IPS-NIHi7 (cell line): Measurements from ENCODE around the gene UPK3A.
A peak's percentile ranks its signal among the peaks of the same experiment; 100 is the strongest.
"Not testable (repeated sequence)": the region's sequence is repeated elsewhere in the genome, so short reads cannot be mapped to it uniquely, and the experiment has no call there.

Experiments
- DNase-seq: peaks from one replicate; pipeline ENCODE4 v3.0.0; 2012; ENCODE audit warnings: mixed read lengths; ENCODE audit errors: extremely low spot score

Gene UPK3A

DNA sequence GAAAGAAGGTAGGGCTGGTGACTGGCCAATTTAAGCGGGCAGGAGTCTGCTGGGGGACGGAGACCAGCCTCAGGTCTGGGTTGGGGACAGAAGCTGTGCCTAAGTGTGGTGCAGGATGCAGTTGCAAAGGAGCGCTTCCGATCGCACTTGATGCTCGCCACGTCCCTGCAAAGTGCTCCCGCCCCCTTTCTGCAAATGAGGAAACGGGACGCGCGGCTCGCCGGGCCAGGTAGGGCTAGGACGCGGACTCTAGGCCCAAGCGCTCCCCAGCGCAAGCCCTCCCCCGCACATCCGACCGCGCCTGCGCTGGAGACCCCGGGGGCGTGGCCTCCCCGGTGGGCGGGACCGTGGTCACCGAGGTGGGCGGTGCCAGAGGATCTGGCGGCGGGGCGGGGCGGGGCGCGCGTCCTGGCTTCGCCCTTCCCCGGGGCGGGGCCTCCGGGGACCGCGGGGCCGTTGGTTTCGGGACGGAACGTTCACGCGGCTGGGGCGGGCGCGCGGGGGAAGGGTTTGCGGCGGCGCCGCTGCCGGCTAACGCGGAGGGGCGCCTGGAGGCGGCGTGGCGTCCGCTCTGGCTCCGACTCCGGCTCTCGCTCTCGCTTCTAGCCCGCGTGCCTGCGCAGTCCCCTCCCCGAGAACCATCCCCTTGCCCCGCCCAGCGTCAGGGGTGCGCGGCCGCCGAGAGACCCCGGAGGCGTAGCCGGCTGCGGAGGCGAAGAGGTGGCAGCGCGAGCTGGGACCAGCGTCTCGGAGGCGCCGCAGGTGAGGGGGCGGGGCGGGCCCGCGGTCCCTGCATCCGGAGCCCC is 24.9 kb downstream of the UPK3A start, which contains the start of gene FAM118A:
Gene FAM118A (plus strand): TSS at position 513 of the 806 bp plus-strand sequence. CDS start 12,446 bp downstream, outside the sequence.
- DNase-seq = peak; percentile 94

DNA sequence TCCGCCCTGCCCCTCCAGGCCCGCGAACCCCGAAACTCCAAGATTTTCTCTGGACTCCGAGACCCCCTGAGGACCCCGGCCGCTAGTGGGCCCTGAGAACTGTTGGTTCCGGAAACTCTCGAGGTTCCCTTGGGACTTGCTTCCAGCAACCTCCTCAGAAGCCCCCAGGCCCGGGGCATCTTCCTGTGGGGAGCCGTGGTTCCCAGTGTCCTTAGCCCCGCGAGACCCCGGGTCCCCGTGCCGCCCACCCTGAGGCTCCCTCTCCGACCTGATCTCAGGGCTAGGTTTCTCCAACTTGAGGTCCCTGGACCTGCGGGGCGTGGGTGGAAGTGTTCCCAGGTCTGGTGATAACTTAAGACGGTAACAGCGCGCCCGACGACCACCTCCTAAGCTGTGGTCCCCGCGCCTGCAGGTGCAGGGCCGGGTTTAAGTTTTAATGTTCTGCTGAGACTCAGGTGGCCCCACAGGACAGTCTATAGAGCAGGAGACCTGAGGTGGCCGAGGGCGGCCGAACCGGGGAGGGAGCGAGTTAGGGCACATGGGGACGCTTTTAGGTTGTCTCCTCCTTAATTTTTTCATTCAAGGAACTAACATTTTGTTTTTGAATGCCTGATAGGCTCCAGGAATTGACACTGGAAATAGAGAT is 25.7 kb downstream of the UPK3A start:
- no peak for DNase-seq

DNA sequence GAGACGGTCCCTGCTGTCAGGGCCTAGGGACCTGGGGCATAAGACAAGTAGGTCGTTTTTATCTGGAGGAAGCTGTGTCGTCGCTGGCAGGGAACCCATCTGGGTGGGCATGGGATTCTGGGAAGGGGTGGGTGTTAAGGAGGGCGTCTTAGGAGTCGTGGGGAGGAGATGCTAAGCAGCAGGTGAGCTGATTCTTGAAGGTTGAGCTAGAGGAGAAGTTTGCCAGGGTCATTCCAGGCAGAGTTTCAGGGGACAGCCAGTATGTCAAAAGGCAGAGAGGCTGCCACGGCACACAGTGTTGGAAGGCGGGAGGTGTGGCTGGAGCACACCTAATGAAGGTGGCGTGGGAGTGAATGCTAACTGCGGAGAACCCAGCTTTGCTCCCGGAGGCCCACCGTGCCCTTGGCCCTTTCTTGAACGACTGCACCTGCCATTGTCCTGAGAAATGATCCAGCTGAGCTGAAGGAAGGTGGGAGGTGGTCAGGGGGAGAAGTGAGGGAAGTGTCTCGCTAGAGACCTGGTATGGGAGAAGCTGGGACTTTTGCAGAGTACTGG is 26.3 kb downstream of the UPK3A start:
- DNase-seq = no peak

DNA sequence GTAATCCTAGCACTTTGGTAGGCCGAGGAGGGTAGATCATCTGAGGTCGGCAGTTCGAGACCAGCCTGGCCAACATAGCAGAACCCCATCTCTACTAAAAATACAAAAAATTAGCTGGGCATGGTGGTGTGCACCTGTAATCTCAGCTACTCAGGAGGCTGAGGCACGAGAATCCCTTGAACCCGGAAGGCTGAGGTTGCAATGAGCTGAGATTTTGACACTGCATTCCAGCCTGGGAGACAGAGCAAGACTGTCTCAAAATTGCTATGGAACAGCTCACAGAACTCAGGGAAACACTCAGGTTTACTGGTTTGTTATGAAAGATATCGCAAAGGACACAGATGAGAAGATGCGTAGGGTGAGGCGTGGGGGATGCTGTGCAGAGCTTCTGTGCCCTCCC is 27.7 kb downstream of the UPK3A start:
- DNase-seq = no peak

DNA sequence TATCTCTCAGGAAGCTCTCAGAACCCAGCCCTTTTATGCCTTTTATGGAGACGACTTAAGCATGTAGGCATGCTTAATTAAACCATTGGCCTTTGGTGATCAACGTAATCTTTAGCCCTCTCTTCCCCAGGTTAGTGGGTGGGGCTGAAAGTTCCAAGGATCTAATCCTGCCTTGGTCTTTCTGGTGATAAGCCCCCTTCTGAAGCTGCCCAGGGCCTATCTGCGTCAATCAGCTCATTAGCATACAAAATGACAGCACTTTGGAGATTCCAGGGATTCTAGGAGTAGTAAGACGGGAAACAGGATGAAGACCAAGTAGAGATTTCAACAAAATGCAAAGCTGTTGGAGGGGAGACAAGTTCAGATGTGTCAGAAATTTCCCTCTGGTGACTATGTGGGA is 28.1 kb downstream of the UPK3A start:
- no peak for DNase-seq

DNA sequence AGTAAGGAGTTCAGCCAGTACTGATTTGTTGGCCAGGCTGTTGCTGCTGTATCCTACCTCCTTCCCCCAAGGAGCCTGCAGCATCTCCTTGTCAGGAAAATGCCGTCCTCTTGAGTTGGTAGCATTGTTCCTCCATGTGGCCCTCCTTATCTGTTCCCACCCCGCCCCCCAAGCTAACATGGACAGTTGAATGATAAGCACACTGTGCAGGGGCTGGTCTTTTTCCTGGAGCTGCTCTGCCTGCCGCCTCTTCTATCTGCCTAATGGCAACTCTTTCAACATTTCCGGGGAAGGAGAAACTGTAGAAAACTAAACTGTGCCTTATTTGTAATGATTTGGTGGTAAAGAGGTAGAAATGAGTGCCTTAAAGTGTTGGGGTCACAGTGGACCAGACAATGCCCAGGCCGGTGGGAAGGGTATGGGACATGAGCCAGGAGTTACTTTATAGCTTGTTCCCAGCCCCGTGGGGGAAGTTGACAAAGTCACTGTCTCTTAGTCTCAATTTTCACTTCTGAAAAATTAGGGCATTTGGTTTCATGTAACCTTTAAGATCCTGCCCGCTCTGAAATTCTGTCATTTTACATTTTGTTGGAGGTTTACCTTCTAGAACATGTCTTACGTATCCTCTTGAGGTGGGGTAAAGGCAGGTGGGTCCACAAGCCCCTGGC is 29.4 kb downstream of the UPK3A start:
- no peak for DNase-seq

DNA sequence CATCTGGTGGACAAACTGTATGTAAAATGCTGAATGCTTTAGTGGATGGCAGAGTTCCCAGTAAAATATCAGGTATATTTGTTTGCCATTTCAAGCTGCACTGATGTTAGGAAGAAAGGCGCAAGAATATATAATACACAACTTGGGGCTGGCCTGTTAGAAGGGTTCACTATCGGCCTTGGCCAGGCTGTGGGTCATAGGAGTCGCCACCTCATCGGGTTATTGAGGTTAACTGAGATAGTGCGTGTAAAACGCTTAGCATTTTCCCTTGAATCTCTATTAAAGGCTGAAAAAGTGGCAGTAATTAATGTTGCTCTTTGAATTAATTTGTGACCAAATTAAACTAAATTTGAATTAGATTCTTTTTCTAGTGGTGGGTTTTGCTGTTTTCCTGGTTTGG is 30.0 kb downstream of the UPK3A start:
- no peak for DNase-seq

DNA sequence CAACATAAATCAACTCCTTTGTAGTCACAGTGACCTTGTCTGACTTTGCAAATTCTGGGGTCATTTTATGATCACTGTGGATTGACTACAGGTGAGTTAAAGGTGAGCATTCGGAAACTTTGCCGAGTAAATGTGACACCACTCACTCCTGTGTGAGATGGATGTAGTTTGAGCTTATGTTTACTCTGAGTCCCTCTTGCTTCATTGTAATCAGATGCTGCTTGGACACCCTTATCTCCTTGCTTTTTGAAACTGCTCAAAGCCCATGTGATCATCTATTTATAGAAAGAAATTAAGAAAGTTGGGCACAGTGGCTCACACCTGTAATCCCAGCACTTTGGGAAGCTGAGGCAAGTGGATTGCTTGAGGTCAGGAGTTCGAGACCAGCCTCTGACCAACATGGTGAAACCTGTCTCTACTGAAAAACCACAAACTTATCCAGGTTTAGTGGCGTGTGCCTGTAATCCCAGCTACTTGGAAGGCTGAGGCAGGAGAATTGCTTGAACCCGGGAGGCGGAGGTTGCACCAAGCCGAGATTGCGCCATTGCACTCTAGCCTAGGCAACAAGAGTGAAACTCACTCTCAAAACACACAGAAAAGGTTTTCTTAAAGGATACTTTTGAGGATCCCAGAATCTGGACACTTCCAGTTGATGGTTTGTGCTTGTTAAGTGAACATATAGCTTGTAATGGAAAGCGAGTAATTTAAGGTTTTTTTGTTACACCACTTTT is 32.2 kb downstream of the UPK3A start:
- no peak for DNase-seq

DNA sequence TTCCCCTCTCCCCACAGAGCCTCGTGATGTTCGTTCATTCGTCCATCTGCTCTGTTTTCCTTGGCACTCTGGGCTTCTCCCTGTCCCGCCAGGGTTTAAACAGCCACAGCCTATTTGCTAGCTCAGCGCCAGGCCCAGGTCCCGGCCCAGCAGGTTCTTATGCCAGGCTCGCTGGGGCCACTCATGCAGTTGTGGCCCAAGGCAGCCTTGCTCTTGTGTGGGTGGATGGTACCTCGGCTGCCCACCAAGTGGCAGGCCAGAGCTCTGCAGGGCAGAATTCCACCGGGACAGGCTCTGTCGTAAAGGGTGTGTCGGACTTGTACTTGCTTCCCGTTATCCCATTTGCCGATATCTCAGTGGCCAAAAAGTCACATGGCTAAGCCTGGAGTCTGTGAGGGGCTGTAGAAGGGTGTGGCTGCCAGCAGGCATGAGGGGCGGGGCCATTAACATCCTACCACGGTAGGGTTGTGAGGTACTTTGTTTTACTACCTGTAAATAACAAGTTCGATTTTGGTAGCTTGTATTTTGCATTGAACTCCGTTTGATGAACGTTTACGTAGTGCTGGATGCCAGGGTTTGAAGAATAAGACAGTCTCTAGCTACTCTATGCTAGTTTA is 32.9 kb downstream of the UPK3A start:
- DNase-seq = peak; percentile 31

DNA sequence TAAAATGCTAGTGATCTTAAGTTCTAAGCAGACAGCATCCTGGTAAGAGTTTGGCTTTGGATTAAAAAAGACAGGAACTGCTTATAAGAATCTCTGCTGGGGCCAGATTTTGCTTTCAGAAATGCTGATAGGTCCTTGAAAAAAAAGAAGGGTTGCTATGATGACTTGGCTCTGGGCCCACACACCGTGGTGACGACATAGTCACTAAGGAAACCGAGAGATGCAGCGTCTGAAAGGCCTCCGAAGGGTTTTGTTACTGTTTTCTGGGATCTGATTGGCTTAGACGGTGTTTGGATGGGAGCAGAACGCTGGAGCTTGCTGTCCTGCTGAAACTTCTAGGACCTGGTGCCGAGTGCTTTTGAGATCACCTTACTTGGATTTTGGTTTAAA is 33.4 kb downstream of the UPK3A start:
- peak; percentile 51 for DNase-seq

DNA sequence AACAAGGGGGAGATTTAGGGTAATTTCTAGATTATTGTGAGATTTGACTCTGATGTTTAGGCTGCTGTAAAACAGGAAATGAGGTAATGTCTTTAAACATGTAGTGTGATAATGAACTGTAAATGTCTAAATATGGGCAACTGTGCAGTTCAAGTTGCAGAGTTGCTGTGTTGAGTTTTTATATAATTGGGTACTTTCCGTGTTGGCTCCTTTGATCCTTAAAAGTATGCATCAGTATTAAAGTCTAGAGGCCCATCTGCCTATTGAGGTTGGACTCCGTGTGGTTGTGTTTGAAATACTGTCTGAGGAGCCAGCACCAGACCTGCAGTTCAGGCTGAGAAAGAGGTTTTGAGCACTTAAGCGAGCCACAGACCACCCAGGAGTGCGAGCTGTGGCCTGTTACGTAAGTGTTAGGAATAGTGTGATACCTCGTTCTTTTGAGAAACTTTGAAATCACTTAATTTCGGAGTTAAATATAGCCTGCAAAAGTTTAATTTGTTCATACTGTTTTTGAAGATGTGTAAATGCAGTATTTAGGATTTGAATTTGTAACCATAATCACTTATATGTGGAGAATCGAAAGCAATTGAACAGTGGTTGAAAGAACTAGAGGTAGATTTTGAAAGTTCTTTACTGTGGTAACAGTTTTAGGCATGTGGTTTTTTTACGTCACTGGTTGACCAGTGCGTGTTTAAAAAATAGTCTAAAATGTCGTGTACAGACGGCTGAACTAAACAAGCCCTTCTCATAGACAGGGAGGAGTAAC is 34.0 kb downstream of the UPK3A start:
- DNase-seq = no peak

DNA sequence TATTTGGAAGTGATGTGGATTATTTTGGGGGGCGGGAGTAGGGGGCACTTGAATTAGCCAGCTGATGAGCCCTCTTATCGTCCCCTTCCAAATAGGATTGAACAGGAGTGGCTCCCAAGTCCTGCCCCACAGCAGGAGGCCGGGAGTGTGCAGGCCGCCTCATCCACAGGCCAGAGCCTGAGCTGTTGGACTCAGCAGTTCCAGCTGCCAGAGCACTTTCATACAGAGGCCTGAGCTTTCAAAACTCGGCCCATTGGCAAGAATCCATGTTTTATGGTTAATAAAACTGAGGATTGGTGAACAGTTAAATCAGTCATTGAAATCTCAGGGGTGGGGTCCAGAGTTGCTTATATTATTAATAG is 34.6 kb downstream of the UPK3A start:
- DNase-seq = no peak

DNA sequence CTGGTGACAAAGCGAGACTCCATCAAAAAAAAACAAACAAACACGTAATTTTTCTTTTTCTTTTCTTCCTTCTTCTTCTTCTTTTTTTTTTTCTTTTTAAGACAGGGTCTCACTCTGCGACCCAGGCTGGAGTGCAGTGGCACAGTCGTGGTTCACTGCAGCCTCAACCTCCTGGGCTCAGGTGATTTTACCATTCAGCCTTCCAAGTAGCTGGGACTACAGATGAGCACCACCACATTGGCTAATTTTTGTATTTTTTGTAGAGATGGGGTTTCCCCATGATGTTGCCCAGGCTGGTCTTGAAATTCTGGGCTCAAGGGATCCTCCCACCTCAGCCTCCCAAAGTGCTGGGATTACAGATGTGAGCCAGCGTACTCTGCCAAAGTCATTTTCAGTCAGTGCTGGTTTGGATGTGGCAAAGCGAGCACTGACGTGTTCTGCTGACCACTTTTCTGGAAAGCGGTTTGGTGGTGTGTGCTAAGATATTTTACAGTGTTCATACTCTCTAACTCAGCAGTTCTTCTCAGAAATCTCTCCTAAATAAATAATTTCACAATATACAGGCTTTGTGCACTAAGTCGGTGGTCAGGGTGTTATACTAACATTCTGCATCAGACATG is 35.7 kb downstream of the UPK3A start:
- DNase-seq = no peak

DNA sequence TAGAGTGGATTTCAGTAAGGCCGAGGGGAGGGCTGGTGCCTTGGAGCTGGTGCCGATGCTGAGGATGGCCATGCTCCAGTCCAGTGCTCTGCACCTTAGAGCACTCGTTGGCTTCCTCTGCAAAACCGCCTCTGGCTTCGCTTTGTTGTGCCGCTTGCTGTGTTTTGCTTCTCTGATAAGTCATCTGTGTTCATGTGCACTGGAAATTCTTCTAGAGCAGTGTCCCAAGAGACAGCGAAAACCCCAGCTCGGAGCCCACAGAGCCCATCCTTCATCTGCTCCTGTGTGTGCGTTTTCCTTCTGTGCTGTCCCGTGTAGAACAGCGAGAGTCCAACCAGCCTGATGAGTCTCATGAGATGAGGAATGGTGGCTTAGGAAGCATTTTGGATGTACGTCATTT is 37.1 kb downstream of the UPK3A start:
- DNase-seq = no peak

DNA sequence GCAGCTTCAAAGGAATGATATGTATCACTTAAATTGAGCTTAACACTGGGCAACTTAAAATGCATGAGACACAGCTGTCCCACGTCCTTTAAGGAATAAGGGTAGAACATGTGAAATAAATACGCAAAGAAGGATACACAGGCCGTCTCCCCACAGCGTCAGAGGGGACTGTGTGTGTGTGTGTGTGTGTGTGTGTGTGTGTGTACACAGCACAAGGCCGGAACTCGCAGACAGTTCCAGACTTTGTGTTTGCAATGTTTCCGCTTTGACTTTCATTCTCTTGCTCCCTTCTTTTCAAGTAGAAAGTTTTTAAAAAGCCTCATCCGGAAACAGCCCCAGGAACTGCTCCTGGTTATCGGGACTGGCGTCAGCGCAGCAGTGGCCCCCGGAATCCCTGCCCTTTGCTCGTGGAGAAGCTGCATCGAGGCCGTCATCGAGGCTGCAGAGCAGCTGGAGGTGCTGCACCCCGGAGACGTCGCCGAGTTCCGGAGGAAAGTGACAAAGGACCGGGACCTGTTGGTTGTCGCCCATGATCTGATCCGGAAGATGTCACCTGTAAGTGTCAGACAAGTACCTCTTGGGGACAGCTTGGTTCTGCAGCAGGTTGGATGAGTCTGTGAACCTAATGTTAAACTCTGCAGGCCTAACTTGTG is 38.2 kb downstream of the UPK3A start:
- DNase-seq = no peak

DNA sequence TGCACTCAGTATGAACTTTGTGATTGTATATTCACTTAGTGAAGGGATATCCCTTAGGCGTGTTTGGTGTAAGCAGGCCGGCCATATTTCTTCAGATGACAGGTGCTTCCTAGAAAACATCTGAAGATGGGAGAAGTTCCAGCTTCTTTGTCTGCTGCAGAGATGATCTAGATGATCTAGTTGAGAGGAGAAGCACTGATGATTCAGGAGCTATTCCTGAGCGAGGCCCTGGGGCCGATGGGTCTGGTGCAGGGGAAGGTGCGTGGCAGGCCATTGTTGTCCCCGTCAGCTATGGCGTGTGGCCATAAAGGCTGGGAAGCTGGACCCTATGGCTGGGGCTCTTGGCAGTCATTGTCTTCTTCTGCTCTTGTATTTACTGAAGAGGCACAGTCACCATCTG is 38.9 kb downstream of the UPK3A start:
- DNase-seq = no peak

DNA sequence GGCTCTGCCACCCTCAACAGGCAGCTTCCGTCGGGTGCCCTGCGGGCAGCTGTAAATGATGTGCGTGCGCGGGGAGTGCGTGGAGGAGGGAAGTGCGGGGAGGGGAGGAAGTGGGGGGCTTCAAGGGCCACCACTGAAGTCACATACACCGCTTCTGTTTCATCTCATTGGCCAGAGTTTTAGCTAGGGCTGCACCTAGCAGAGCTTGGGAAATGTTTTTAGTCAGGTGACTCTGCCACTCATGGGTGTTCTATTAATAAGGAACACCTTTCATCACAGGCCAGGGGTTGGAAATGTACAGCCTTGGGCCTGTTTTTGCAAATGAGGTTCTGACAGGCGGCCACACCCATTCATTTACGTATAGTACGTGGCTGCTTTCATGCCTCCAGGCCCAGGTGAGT is 39.6 kb downstream of the UPK3A start:
- no peak for DNase-seq

DNA sequence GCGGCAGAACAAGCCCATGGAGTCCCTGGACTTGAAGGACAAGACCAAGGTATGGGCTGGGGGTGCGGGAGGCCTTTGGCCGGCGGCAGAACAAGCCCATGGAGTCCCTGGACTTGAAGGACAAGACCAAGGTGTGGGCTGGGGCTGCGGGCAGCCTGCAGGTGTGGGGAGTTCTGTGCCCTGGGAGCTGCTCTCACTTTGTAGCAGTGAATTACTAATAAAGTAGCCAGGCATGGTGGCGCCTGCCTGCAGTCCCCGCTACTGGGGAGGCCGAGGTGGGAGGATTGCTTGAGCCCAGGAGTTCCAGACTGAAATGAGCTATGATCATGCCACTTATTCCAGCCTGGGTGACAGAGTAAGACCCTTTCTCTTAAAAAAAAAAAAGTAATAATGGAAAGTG is 43.5 kb downstream of the UPK3A start:
- not testable (repeated sequence) for DNase-seq

DNA sequence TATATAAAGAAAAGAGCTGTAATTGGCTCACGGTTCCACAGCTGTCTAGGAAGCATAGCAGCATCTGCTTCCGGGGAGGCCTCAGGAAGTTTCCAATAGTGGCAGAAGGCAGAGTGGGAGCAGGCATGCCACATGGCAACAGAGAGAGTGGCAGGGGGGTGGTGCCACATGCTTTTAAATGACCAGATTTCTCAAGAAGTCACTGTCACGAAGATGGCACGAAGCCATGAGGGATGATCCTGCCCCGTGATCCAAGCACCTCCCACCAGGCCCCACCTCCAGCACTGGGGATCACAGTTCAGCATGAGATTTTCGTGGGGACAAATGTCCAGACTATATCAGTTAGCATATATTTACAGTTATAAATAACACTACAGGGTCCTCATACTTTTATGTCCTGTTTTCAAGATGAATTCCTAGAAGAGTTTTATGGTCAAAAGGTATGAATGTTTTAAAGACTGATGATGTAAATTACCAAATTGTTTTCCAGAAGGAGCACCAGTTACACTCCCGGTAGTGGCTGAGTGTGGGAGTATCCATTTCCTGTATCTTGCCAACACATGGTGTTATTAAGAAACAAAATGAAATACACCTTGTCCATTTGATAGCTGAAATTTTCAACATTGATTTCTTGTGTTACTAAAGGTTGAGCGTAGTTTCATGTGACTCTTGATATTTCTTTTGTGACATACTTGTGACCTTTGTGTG is 44.2 kb downstream of the UPK3A start:
- no peak for DNase-seq
